IMR-90 (cell line): ENCODE results near the gene KCNQ5. TPM values are rescaled to one million over a fixed set of nuclear protein-coding genes. Genes with fewer than 3 reads are reported as not detected.
A peak's percentile ranks its signal among the peaks of the same experiment; 100 is the strongest.

Source experiments
- ATAC-seq: fragments of 200-7000 bp; cut with Tn5 transposase; 2 replicates; pipeline ENCODE4 v1.9.1; 2020; ENCODE audit warnings: low read depth, mild to moderate bottlenecking, moderate library complexity
- BruUV-seq: library from RNA; stranded (reverse); fragments of 400-500 nt; replicated peaks from 2 replicates; lab custom pipeline; 2021; lab: Mats Ljungman, UMichigan
- CTCF ChIA-PET: fragments of 300-600 bp; formaldehyde crosslinking; extraction: SDS; loops from one replicate; lab custom pipeline; 2021; ENCODE audit warnings: antibody characterized with exemption; lab: Yijun Ruan, JAX
- POLR2A ChIA-PET: fragments of 300-600 bp; sonication (Branson Sonifier 250); formaldehyde crosslinking; loops from one replicate; lab custom pipeline; 2022; ENCODE audit warnings: antibody characterized with exemption; ENCODE audit not compliant: unreplicated experiment; lab: Charles Lee
- DNase-seq: peaks from one replicate; pipeline ENCODE4 v3.0.0; 2013
- H2AFZ ChIP-seq: replicated peaks from 2 replicates; pipeline ENCODE3; 2013; ENCODE audit warnings: low read length, mild to moderate bottlenecking; ENCODE audit not compliant: poor library complexity
- H2AK5ac ChIP-seq: 2 replicates; pipeline ENCODE4 v1.6.1; 2013; ENCODE audit warnings: low read depth, low read length, inconsistent platforms
- H2AK9ac ChIP-seq: replicated peaks from 2 replicates; pipeline ENCODE3; 2013; ENCODE audit warnings: mild to moderate bottlenecking, low read depth, low read length, moderate library complexity; ENCODE audit not compliant: poor library complexity
- H2BK120ac ChIP-seq: 2 replicates; pipeline ENCODE4 v1.6.1; 2013; ENCODE audit warnings: low read depth, low read length, inconsistent platforms
- H2BK15ac ChIP-seq: 3 replicates; pipeline ENCODE4 v1.6.1; 2013; ENCODE audit warnings: low read depth, low read length, inconsistent platforms
- H2BK20ac ChIP-seq: 2 replicates; pipeline ENCODE4 v1.6.1; 2013; ENCODE audit warnings: low read depth, mild to moderate bottlenecking, inconsistent platforms, low read length, moderate library complexity
- H2BK5ac ChIP-seq: 2 replicates; pipeline ENCODE4 v1.6.1; 2013; ENCODE audit warnings: mild to moderate bottlenecking, low read depth, low read length, inconsistent platforms; ENCODE audit not compliant: poor library complexity, severe bottlenecking
- H3K14ac ChIP-seq: replicated peaks from 2 replicates; pipeline ENCODE4 v1.6.1; 2013; ENCODE audit warnings: low read depth, low read length, inconsistent platforms
- H3K18ac ChIP-seq: 2 replicates; pipeline ENCODE4 v1.6.1; 2013; ENCODE audit warnings: low read depth, low read length, control low read depth
- H3K23ac ChIP-seq: 2 replicates; pipeline ENCODE4 v1.6.1; 2013; ENCODE audit warnings: low read depth, low read length, inconsistent platforms
- H3K27ac ChIP-seq: 2 replicates; pipeline ENCODE4 v1.5.1; 2013; ENCODE audit warnings: mild to moderate bottlenecking, control low read depth, low read length; ENCODE audit not compliant: insufficient read depth
- H3K27me3 ChIP-seq: 2 replicates; pipeline ENCODE4 v1.6.1; 2013; ENCODE audit warnings: low read length; ENCODE audit not compliant: control insufficient read depth, insufficient read depth
- H3K36me3 ChIP-seq: 2 replicates; pipeline ENCODE4 v1.6.1; 2013; ENCODE audit warnings: low read length, mixed read lengths; ENCODE audit not compliant: control insufficient read depth, insufficient read depth
- H3K4ac ChIP-seq: 2 replicates; pipeline ENCODE4 v1.6.1; 2013; ENCODE audit warnings: low read depth, low read length, inconsistent platforms
- H3K4me1 ChIP-seq: 2 replicates; pipeline ENCODE4 v1.6.1; 2013; ENCODE audit warnings: low read length, mixed read lengths; ENCODE audit not compliant: control insufficient read depth, insufficient read depth
- H3K4me2 ChIP-seq: 2 replicates; pipeline ENCODE4 v1.6.1; 2013; ENCODE audit warnings: low read depth, mild to moderate bottlenecking, control low read depth, low read length, moderate library complexity
- H3K4me3 ChIP-seq: 2 replicates; pipeline ENCODE4 v1.5.1; 2013; ENCODE audit warnings: low read depth, mild to moderate bottlenecking, control low read depth, low read length, moderate library complexity; ENCODE audit not compliant: insufficient read depth
- H3K56ac ChIP-seq: 2 replicates; pipeline ENCODE4 v1.6.1; 2013; ENCODE audit warnings: low read length, inconsistent platforms; ENCODE audit not compliant: insufficient read depth; ENCODE audit errors: extremely low read depth
- H3K79me1 ChIP-seq, 2 experiments: 2 replicates each; pipeline ENCODE4 v1.6.1; 2013; ENCODE audit warnings: low read length in 2 of 2, inconsistent platforms in 1 of 2, low read depth in 1 of 2
- H3K9ac ChIP-seq: 2 replicates; pipeline ENCODE4 v1.6.1; 2013; ENCODE audit warnings: low read depth, low read length, control low read depth
- H3K9me1 ChIP-seq: 2 replicates; pipeline ENCODE4 v1.6.1; 2013; ENCODE audit warnings: low read length, inconsistent platforms; ENCODE audit not compliant: insufficient read depth
- H3K9me3 ChIP-seq: 2 replicates; pipeline ENCODE4 v1.6.1; 2013; ENCODE audit warnings: low read length; ENCODE audit not compliant: control insufficient read depth, insufficient read depth
- H4K20me1 ChIP-seq: 2 replicates; pipeline ENCODE4 v1.6.1; 2013; ENCODE audit warnings: low read length, inconsistent platforms; ENCODE audit not compliant: insufficient read depth
- H4K5ac ChIP-seq: 2 replicates; pipeline ENCODE4 v1.6.1; 2013; ENCODE audit warnings: mild to moderate bottlenecking, low read depth, low read length, control low read depth
- H4K8ac ChIP-seq, 2 experiments: 2 replicates each; pipeline ENCODE4 v1.6.1; 2013; ENCODE audit warnings: low read depth in 2 of 2, low read length in 2 of 2, control low read depth in 1 of 2, inconsistent platforms in 1 of 2
- H4K91ac ChIP-seq: 2 replicates; pipeline ENCODE4 v1.6.1; 2013; ENCODE audit warnings: low read depth, low read length, inconsistent platforms; ENCODE audit not compliant: insufficient read depth
- BHLHE40 ChIP-seq: fragments of 150-350 bp; IDR thresholded peaks from 2 replicates; pipeline ENCODE4 v1.6.1; 2016; ENCODE audit warnings: mild to moderate bottlenecking, low read depth, low read length
- CHD1 ChIP-seq: IDR thresholded peaks from 2 replicates; pipeline ENCODE4 v1.6.1; 2012; ENCODE audit warnings: low read depth, low read length, improper control_type of control experiment
- MAFK ChIP-seq: IDR thresholded peaks from 2 replicates; pipeline ENCODE4 v1.6.1; 2012; ENCODE audit warnings: low read depth, low read length, improper control_type of control experiment
- MAZ ChIP-seq: IDR thresholded peaks from 2 replicates; pipeline ENCODE4 v1.6.1; 2012; ENCODE audit warnings: low read depth, mild to moderate bottlenecking, low read length, improper control_type of control experiment, moderate library complexity, borderline replicate concordance
- MXI1 ChIP-seq: IDR thresholded peaks from 2 replicates; pipeline ENCODE4 v1.6.1; 2012; ENCODE audit warnings: low read depth, mild to moderate bottlenecking, low read length, moderate library complexity, borderline replicate concordance
- RAD21 ChIP-seq: IDR thresholded peaks from 2 replicates; pipeline ENCODE4 v1.6.1; 2012; ENCODE audit warnings: low read length, improper control_type of control experiment
- RCOR1 ChIP-seq: IDR thresholded peaks from 2 replicates; pipeline ENCODE4 v1.6.1; 2012; ENCODE audit warnings: mild to moderate bottlenecking, low read length, improper control_type of control experiment; ENCODE audit not compliant: insufficient replicate concordance
- RFX5 ChIP-seq: IDR thresholded peaks from 2 replicates; pipeline ENCODE4 v1.8.0; 2012; ENCODE audit warnings: low read depth, mild to moderate bottlenecking, low read length, moderate library complexity
- SMC3 ChIP-seq: fragments of 150-350 bp; IDR thresholded peaks from 2 replicates; pipeline ENCODE4 v1.6.1; 2016; ENCODE audit warnings: low read depth, mild to moderate bottlenecking, antibody characterized with exemption, low read length, moderate library complexity
- WGBS, 2 experiments: methylation state at CpG; one replicate each; pipeline versions ENCODE4 v1.1.5 to v1.1.7; 2013; ENCODE audit warnings: missing lambda C conversion rate in 2 of 2; ENCODE audit not compliant: insufficient read length in 1 of 2; ENCODE audit errors: extremely low coverage in 2 of 2; 5-methylcytosine and 5-hydroxymethylcytosine counted together
- dilution Hi-C: fragments of 300-500 bp; cut with HindIII; formaldehyde crosslinking; loops from one replicate; pipeline ENCODE4 v1.14.3; 2018; ENCODE audit warnings: low sequenced_read_pairs; ENCODE audit not compliant: unreplicated experiment
- in situ Hi-C: fragments of 300-500 bp; cut with MboI; formaldehyde crosslinking; loops from 3 replicates; pipeline ENCODE4 v1.14.3; 2019; ENCODE audit warnings: low sequenced_read_pairs, inconsistent platforms, mixed read lengths
- intact Hi-C: fragments of 100-400 bp; cut with micrococcal nuclease; formaldehyde crosslinking; loops from 2 replicates; pipeline ENCODE4 v1.10.0; 2022
- polyA plus RNA-seq, 3 experiments: library from polyadenylated mRNA; depleted of rRNA; stranded (reverse); fragments of >200 nt; gene quantifications; 2 replicates each; pipeline ENCODE4 v1.2.3, GENCODE V29; 2012; ENCODE audit warnings: low replicate concordance in 1 of 3
- total RNA-seq: library from RNA; depleted of rRNA; stranded (reverse); fragments of >200 nt; gene quantifications from 2 replicates; pipeline ENCODE4 v1.2.3, GENCODE V29; 2012
- TF ChIP-seq, protein P1 (sequence below): fragments of 150-350 bp; IDR thresholded peaks from 2 replicates; pipeline ENCODE4 v1.6.1; 2016; ENCODE audit warnings: low read depth, mild to moderate bottlenecking, low read length, moderate library complexity, borderline replicate concordance

The KCNQ5 gene
- total and polyA plus RNA-seq, 2 of the 4 experiments (the other 2 are of a cell fraction): 0.75 to 1.3 TPM

DNA sequence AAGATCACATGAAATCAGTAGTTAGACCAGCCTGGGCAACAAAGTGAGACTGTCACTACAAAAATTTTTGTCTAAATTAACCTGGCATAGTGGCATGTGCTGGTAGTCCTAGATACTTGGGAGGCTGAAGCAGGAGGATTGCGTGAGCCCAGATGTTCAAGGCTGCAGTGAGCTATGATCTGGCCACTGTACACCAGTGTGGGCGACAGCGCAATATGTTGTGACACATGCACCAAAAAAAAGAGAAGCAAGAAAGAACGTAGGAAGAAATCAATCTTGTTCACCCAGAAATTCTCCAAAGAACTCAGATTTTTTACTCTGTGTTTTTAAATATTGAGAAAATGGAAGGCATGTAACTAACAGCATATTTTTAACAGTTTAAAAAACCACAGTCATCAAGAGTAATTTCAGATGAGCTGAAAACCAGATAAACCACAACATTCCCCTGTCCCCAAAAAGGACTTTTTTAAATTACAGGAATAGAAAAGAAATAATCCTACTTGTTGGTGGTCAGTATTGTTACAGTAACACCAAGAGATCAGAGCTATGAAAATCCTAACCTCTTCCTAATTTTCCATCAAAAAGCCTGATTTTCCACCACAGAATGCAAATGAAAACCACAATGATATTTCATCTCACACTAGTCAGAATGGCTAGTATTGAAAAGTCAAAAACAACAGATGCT lies 363.3 kb downstream of the KCNQ5 start:
- Histone ChIP-seq H3K18ac (no peak overlapping the region), H3K4ac (no peak overlapping the region), H3K23ac (no peak overlapping the region), H4K20me1 (no peaks in the 10 kb centered on the region), H2AK9ac (no peak overlapping the region), H2BK5ac (no peak overlapping the region), H3K36me3 (no peaks in the 10 kb centered on the region), H3K4me2 (no peak overlapping the region), H3K4me1 (no peaks in the 10 kb centered on the region), H3K9me1 (no peaks in the 10 kb centered on the region), H2AK5ac (no peak overlapping the region), H3K79me1 (no peaks in the 10 kb centered on the region), H3K14ac (no peak overlapping the region), H2BK120ac (no peak overlapping the region), H2AFZ (no peak overlapping the region), H4K91ac (no peak overlapping the region), H3K9me3 (no peaks in the 10 kb centered on the region), H2BK20ac (no peak overlapping the region), H2BK15ac (no peak overlapping the region), H4K8ac (no peak overlapping the region), H3K56ac (no peak overlapping the region), H3K27me3 (no peaks in the 10 kb centered on the region), H3K27ac (no peak overlapping the region), H3K9ac (no peak overlapping the region), H4K5ac (no peak overlapping the region), H3K4me3 (no peak overlapping the region)
- CTCF ChIA-PET: no interaction called here
- no CpG with 5 or more reads among the region's 4 CpGs for WGBS, 2 experiments
- peak; percentile 11 for DNase-seq
- dilution Hi-C loops: no loop called here
- POLR2A ChIA-PET: no interaction called here
- no peak for ATAC-seq
- TF ChIP-seq, protein P1, sequence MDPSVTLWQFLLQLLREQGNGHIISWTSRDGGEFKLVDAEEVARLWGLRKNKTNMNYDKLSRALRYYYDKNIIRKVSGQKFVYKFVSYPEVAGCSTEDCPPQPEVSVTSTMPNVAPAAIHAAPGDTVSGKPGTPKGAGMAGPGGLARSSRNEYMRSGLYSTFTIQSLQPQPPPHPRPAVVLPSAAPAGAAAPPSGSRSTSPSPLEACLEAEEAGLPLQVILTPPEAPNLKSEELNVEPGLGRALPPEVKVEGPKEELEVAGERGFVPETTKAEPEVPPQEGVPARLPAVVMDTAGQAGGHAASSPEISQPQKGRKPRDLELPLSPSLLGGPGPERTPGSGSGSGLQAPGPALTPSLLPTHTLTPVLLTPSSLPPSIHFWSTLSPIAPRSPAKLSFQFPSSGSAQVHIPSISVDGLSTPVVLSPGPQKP: no peak
- TF ChIP-seq MXI1: no peak
- no peak for TF ChIP-seq CHD1
- TF ChIP-seq RFX5: no peak
- no peak for TF ChIP-seq MAZ
- TF ChIP-seq RCOR1: no peak
- no peak for TF ChIP-seq BHLHE40
- no peak for TF ChIP-seq RAD21
- TF ChIP-seq MAFK: no peak
- TF ChIP-seq SMC3: no peak
- in situ Hi-C loops: no loop called here
- intact Hi-C loops: no loop called here
- BruUV-seq: no TSS peak
